ENCODE data around the gene SLCO2A1. TPM values are rescaled to one million over a fixed set of nuclear protein-coding genes. Genes with fewer than 3 reads are reported as not detected.

Gene SLCO2A1
- total and polyA plus RNA-seq, 2 of the 4 experiments (the other 2 are of a cell fraction), result under 0.01 to 1.5 TPM

GRCh38 chr3:133930341-133930933 is 99.3 kb downstream of the SLCO2A1 start (continued):
- no peak for TF ChIP-seq CHD1 (IDR thresholded peaks at IDR 0.05; ENCODE audit: low read depth, low read length)

DNA sequence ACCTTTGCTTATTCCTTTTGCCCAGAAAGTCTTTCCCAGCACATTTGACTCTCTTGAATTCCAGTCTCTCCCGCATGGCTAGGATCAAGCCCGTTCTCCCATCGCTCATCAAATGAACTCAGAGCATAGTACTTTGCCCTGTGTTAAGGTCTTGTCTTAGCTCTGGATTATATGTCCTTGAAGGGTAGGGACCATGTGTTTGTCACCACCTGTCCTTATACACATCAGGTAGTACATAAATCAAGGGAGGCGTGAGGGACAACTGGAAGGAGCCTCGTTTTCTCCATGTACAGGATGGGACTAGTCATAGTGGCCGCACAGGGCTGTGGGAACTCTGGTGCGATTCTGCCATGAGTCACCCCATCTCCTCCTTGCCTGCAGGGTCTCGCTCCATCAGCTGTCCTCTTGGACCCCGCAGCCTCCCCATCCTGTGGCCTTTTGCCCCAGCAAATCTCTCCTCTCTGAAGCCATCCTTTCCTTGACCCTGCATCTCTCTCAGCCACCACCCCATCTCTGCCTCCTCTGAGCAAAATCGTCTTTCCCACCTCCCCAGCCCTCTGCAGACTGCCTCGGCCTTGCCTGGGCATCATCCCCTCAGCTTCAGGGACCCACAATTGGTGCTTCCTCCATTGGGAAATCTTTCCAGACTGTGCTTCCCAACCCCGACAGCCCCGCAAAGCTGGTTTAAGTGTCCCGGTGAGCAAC is 100.7 kb downstream of the SLCO2A1 start:
- Histone ChIP-seq H3K27me3 (ENCODE audit: control insufficient read depth, insufficient read depth, low read length) (no peaks in the 10 kb centered on the region; the same call in 1 of the 2 replicates), H3K4me3 (ENCODE audit: insufficient read depth, low read depth, low read length) (no peak overlapping the region), H2BK20ac (ENCODE audit: low read depth, low read length) (peak overlapping the region; percentile 41; the same call in 1 of the 2 replicates), H3K4me1 (ENCODE audit: control insufficient read depth, insufficient read depth, low read length) (peaks cover 2% of the 10 kb centered on the region), H4K8ac (ENCODE audit: low read depth in 2 of 2, low read length in 2 of 2) (no peak overlapping the region), H4K5ac (ENCODE audit: low read depth, low read length) (no peak overlapping the region), H3K9me3 (ENCODE audit: control insufficient read depth, insufficient read depth, low read length) (no peaks in the 10 kb centered on the region), H3K4ac (ENCODE audit: low read depth, low read length) (no peak overlapping the region), H3K4me2 (ENCODE audit: low read depth, low read length) (no peak overlapping the region), H3K23ac (ENCODE audit: low read depth, low read length) (no peak overlapping the region), H3K27ac (ENCODE audit: insufficient read depth, low read length) (no peak overlapping the region), H3K18ac (ENCODE audit: low read depth, low read length) (no peak overlapping the region), H3K9me1 (ENCODE audit: insufficient read depth, low read length) (peaks cover 3% of the 10 kb centered on the region; the same call in 1 of the 2 replicates), H2BK120ac (ENCODE audit: low read depth, low read length) (no peak overlapping the region), H3K36me3 (ENCODE audit: control insufficient read depth, insufficient read depth, low read length) (no peaks in the 10 kb centered on the region), H3K79me1 (ENCODE audit: low read depth in 1 of 2, low read length in 2 of 2) (no peaks in the 10 kb centered on the region), H4K20me1 (ENCODE audit: insufficient read depth, low read length) (no peaks in the 10 kb centered on the region), H3K14ac (replicated peaks; ENCODE audit: low read depth, low read length) (no peak overlapping the region), H4K91ac (ENCODE audit: insufficient read depth, low read depth, low read length) (no peak overlapping the region), H3K56ac (ENCODE audit: extremely low read depth, insufficient read depth, low read length) (no peak overlapping the region), H2AFZ (replicated peaks; ENCODE audit: low read length, poor library complexity) (no peak overlapping the region), H3K9ac (ENCODE audit: low read depth, low read length) (no peak overlapping the region), H2AK9ac (replicated peaks; ENCODE audit: low read depth, low read length, poor library complexity) (peak overlapping the region; percentile 46), H2BK5ac (ENCODE audit: low read depth, low read length, poor library complexity, severe bottlenecking) (no peak overlapping the region), H2BK15ac (ENCODE audit: low read depth, low read length) (no peak overlapping the region), H2AK5ac (ENCODE audit: low read depth, low read length) (peak overlapping the region; percentile 56)
- DNase-seq (no peak), ATAC-seq (ENCODE audit: low read depth) (no peak)
- dilution Hi-C loops (cut with HindIII; ENCODE audit: low sequenced_read_pairs, unreplicated experiment) (no loop called here), intact Hi-C loops (cut with micrococcal nuclease) (loop anchor here (5.0 kb wide), 1 partner anchor 1197 kb away; no protein-coding TSS in a partner anchor), in situ Hi-C loops (cut with MboI; ENCODE audit: low sequenced_read_pairs) (loop anchor here (10.0 to 25.0 kb wide), 2 partner anchors 114 to 1192 kb away; no protein-coding TSS in a partner anchor)
- ChIA-PET POLR2A (ENCODE audit: unreplicated experiment) (no interaction called here), CTCF (interaction anchor here (2.1 kb wide), 1 partner anchor 111 kb away, joined by 8 read pairs; no protein-coding TSS in a partner anchor)
- 94% methylated on average over 5 of the region's 14 CpGs; no CpG with 5 or more reads in 1 of the 2 experiments for WGBS, 2 experiments (ENCODE audit: extremely low coverage in 2 of 2, insufficient read length in 1 of 2)
- no TSS peak for BruUV-seq (replicated peaks)
- TF ChIP-seq RCOR1 (IDR thresholded peaks at IDR 0.05; ENCODE audit: insufficient replicate concordance, low read length), result no peak
- TF ChIP-seq MXI1 (IDR thresholded peaks at IDR 0.05; ENCODE audit: borderline replicate concordance, low read depth, low read length), result no peak
- no peak for TF ChIP-seq SMC3 (IDR thresholded peaks at IDR 0.05; ENCODE audit: low read depth, low read length)
- TF ChIP-seq, protein P1, sequence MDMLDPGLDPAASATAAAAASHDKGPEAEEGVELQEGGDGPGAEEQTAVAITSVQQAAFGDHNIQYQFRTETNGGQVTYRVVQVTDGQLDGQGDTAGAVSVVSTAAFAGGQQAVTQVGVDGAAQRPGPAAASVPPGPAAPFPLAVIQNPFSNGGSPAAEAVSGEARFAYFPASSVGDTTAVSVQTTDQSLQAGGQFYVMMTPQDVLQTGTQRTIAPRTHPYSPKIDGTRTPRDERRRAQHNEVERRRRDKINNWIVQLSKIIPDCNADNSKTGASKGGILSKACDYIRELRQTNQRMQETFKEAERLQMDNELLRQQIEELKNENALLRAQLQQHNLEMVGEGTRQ (IDR thresholded peaks at IDR 0.05; ENCODE audit: low read depth, low read length), result no peak
- TF ChIP-seq RAD21 (IDR thresholded peaks at IDR 0.05; ENCODE audit: low read length), result no peak
- no peak for TF ChIP-seq BHLHE40 (IDR thresholded peaks at IDR 0.05; ENCODE audit: low read depth, low read length)
- TF ChIP-seq MAZ (IDR thresholded peaks at IDR 0.05; ENCODE audit: borderline replicate concordance, low read depth, low read length), result no peak
- TF ChIP-seq, protein P2, sequence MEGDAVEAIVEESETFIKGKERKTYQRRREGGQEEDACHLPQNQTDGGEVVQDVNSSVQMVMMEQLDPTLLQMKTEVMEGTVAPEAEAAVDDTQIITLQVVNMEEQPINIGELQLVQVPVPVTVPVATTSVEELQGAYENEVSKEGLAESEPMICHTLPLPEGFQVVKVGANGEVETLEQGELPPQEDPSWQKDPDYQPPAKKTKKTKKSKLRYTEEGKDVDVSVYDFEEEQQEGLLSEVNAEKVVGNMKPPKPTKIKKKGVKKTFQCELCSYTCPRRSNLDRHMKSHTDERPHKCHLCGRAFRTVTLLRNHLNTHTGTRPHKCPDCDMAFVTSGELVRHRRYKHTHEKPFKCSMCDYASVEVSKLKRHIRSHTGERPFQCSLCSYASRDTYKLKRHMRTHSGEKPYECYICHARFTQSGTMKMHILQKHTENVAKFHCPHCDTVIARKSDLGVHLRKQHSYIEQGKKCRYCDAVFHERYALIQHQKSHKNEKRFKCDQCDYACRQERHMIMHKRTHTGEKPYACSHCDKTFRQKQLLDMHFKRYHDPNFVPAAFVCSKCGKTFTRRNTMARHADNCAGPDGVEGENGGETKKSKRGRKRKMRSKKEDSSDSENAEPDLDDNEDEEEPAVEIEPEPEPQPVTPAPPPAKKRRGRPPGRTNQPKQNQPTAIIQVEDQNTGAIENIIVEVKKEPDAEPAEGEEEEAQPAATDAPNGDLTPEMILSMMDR (conservative IDR thresholded peaks at IDR 0.05; ENCODE audit: low read depth, low read length), result no peak
- no peak for TF ChIP-seq MAFK (IDR thresholded peaks at IDR 0.05; ENCODE audit: low read depth, low read length)
- no peak for TF ChIP-seq POLR2A (IDR thresholded peaks at IDR 0.05; ENCODE audit: low read depth, low read length)
- TF ChIP-seq CHD1 (IDR thresholded peaks at IDR 0.05; ENCODE audit: low read depth, low read length), result no peak
- no peak for TF ChIP-seq FOS (IDR thresholded peaks at IDR 0.05; ENCODE audit: low read depth, low read length)
- no peak for TF ChIP-seq NFE2L2 (IDR thresholded peaks at IDR 0.05; ENCODE audit: low read depth, low read length)
